ENCODE results near the gene PCDHGA4. TPM values are rescaled to one million over a fixed set of nuclear protein-coding genes. Genes with fewer than 3 reads are reported as not detected.

PCDHGA4 gene
- total and polyA plus RNA-seq, 2 of the 8 experiments (the other 6 are each of a cell fraction or from before 2014, with no cell fraction given) = 1.4 to 1.9 TPM

DNA sequence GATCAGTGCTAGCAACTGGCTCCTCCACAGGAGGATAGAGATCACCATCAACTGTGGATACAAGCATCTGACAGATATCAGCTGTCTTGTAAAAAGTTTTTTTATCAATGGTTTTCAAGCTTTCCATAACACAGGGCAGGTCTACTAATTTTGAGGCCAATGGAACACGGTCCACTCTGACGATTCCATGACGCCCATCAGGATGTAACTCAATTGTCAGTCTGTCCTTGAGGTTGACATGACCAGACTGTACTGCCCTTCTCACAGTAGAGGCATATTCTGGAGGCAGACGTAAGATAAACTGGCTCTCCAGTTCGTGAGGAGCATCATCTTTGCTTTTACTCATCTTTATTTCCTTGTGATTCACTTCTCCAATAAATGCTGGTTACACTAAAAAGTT lies 35.1 kb upstream of the PCDHGA4 start (continued):
- TF ChIP-seq SIRT6 (IDR thresholded peaks at IDR 0.05; ENCODE audit: low read length) = no peak
- TF ChIP-seq GTF2F1 (IDR thresholded peaks at IDR 0.05; ENCODE audit: borderline replicate concordance, low read depth, low read length) = no peak
- TF ChIP-seq TCF12 (IDR thresholded peaks at IDR 0.05; ENCODE audit: low read depth, low read length) = no peak
- TF ChIP-seq CBX5 (IDR thresholded peaks at IDR 0.05; ENCODE audit: low read depth, low read length) = no peak
- TF ChIP-seq YY1 (IDR thresholded peaks at IDR 0.05; ENCODE audit: low read depth, low read length) = no peak
- TF ChIP-seq SIN3A (conservative IDR thresholded peaks at IDR 0.05 in 1 of 2, IDR thresholded peaks at IDR 0.05 in 1 of 2; ENCODE audit: low read depth in 1 of 2, low read length in 2 of 2) = no peak

Data from H1 (cell line).